ENCODE results near the gene SLC9B2.
"Not testable (repeated sequence)": the region's sequence is repeated elsewhere in the genome, so short reads cannot be mapped to it uniquely, and the experiment has no call there.

Gene SLC9B2

DNA sequence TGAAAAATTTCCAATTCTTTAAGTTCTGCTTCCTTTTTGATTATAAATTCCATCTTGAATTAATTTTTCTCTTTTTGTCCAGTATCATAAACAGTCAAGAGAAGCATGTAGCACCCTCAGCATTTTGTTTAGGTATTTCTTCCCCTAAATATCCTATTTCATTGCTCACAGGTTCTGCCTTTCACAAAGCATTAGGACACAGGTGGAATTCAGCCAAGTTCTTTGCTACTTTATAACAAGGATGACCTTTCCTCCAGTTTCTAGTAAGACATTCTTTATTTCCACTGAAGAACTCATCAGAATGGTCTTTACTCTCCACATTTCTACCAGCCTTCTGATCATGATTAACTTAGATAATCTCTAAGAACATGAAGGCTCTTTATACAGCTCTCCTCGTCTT, 64.5 kb downstream of the SLC9B2 start:
- Histone ChIP-seq H3K27me3 (ENCODE audit: control insufficient read depth, insufficient read depth, low read length) (no peaks in the 10 kb centered on the region), H3K36me3 (ENCODE audit: control insufficient read depth, low read depth, low read length) (no peaks in the 10 kb centered on the region), H3K27ac (ENCODE audit: low read length) (no peak overlapping the region), H3K4me3 (ENCODE audit: low read length) (no peak overlapping the region), H3K9ac (ENCODE audit: low read length) (no peak overlapping the region), H3K4me1 (ENCODE audit: control insufficient read depth, low read depth, low read length) (no peaks in the 10 kb centered on the region), H3K9me3 (ENCODE audit: control insufficient read depth, low read depth, low read length) (no peaks in the 10 kb centered on the region)

DNA sequence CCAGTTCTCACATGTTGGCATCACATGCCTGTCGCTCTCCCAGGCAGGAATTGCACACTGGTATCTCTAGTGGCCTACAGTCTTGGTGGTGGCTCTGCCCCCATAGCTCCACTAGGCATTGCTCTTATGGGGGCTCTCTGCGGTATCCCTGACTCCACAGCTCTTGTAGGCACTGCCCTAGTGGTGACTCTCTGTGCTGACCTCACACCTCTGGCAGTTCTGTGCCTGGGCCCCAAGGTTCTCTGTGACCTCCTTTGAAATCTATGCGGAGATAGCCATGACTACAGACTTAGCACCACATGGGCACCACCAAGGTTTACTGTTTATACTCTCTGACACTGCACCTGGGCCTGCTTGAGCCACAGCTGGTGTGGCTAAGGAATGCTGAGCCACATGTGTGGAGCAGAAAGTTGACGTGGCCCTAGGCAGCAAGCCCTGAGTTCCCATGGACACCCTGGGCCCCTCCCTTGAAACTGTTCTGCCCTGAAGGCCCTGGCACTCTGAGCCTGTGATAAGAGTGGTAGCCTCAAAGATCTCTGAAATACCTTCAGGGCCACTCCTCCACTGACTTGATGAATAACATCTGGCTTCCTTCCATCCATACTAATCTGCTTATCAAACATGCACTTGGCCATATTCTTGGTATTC, 65.1 kb downstream of the SLC9B2 start:
- Histone ChIP-seq H3K4me3 (ENCODE audit: low read length) (no peak overlapping the region), H3K27ac (ENCODE audit: low read length) (no peak overlapping the region), H3K36me3 (ENCODE audit: control insufficient read depth, low read depth, low read length) (no peaks in the 10 kb centered on the region), H3K4me1 (ENCODE audit: control insufficient read depth, low read depth, low read length) (no peaks in the 10 kb centered on the region), H3K9ac (ENCODE audit: low read length) (no peak overlapping the region), H3K27me3 (ENCODE audit: control insufficient read depth, insufficient read depth, low read length) (no peaks in the 10 kb centered on the region), H3K9me3 (ENCODE audit: control insufficient read depth, low read depth, low read length) (no peaks in the 10 kb centered on the region)

DNA sequence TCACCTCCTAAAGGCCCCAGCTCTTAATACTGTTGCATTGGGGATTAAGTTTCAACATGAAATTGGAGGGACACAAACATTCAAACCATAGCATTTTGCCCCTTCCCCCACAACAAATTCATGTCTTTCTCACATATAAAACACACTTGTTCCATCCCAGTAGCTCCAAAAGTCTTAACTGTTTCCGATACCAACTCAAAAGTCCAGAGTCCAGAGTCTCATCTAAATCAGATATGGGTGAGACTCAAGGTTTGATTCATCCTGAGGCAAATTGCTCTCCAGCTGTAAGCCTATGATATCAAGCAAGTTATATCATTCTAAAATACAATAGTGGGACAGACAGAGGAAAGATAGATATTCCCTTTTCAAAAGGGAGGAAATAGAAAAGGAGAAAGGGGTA, 65.8 kb downstream of the SLC9B2 start:
- no peak overlapping the region for H3K27ac ChIP-seq (ENCODE audit: low read length)
- no peaks in the 10 kb centered on the region for H3K27me3 ChIP-seq (ENCODE audit: control insufficient read depth, insufficient read depth, low read length)
- H3K4me3 ChIP-seq (ENCODE audit: low read length): no peak overlapping the region
- H3K9ac ChIP-seq (ENCODE audit: low read length): no peak overlapping the region
- no peaks in the 10 kb centered on the region for H3K9me3 ChIP-seq (ENCODE audit: control insufficient read depth, low read depth, low read length)
- no peaks in the 10 kb centered on the region for H3K36me3 ChIP-seq (ENCODE audit: control insufficient read depth, low read depth, low read length)
- no peaks in the 10 kb centered on the region for H3K4me1 ChIP-seq (ENCODE audit: control insufficient read depth, low read depth, low read length)

DNA sequence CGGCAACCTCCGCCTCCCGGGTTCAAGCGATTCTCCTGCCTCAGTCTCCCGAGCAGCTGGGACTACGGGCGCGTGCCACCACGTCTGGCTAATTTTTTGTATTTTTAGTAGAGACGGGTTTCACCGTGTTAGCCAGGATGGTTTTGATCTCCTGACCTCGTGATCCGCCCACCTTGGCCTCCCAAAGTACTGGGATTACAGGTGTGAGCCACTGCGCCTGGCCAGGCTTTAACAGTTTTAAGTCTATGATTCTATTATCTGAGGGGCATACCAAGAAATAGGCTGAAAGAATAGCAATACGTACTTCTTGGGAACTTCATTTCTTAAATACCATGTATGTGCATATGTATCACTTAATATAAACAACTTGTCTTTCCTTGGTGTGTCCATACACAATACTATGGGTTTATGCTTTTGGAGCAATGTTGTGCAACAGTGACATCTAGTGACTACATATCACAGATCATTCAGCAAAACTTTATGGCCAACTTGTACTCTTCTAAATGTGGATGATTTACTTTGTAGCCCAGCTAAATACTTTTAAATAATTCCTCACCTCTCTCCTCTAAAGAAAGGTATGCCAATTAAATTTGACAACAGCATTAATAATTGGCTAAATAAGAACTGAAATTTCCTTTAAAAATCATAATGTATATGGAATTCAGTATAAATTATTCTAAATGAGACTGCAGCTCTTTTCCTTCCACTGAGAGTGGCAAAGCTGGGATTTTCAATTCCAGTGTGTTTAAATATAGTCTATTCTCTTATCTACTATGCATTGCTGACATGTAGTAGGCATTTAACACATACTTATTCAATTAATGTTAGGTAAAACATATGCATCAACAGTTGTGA, 67.5 kb downstream of the SLC9B2 start:
- H3K36me3 ChIP-seq (ENCODE audit: control insufficient read depth, low read depth, low read length): no peaks in the 10 kb centered on the region
- H3K4me3 ChIP-seq (ENCODE audit: low read length): no peak overlapping the region
- no peak overlapping the region for H3K9ac ChIP-seq (ENCODE audit: low read length)
- no peaks in the 10 kb centered on the region for H3K9me3 ChIP-seq (ENCODE audit: control insufficient read depth, low read depth, low read length)
- no peaks in the 10 kb centered on the region for H3K27me3 ChIP-seq (ENCODE audit: control insufficient read depth, insufficient read depth, low read length)
- H3K27ac ChIP-seq (ENCODE audit: low read length): no peak overlapping the region
- H3K4me1 ChIP-seq (ENCODE audit: control insufficient read depth, low read depth, low read length): no peaks in the 10 kb centered on the region

DNA sequence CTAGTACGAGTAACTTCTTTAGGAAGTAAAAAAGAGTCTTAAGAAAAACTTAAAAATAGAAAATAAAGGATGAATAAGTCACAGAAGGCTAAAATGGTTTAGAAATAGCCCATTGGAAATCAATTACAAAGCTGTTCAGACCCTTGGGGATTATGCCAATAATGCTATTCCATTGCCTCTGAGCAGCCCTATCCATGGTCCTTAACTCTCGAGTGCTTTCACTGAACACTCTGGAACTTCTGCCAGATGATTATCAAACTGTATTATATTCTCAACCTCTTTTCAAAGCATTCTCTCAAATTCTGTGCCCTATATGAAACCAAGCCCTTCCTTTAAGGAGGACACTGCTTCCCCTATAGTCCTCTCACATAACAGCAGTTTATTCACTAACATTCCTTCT, 74.0 kb downstream of the SLC9B2 start:
- Histone ChIP-seq H3K9me3 (ENCODE audit: control insufficient read depth, low read depth, low read length) (no peaks in the 10 kb centered on the region), H3K27ac (ENCODE audit: low read length) (no peak overlapping the region), H3K9ac (ENCODE audit: low read length) (no peak overlapping the region), H3K4me3 (ENCODE audit: low read length) (no peak overlapping the region), H3K4me1 (ENCODE audit: control insufficient read depth, low read depth, low read length) (no peaks in the 10 kb centered on the region), H3K36me3 (ENCODE audit: control insufficient read depth, low read depth, low read length) (no peaks in the 10 kb centered on the region), H3K27me3 (ENCODE audit: control insufficient read depth, insufficient read depth, low read length) (no peaks in the 10 kb centered on the region)

DNA sequence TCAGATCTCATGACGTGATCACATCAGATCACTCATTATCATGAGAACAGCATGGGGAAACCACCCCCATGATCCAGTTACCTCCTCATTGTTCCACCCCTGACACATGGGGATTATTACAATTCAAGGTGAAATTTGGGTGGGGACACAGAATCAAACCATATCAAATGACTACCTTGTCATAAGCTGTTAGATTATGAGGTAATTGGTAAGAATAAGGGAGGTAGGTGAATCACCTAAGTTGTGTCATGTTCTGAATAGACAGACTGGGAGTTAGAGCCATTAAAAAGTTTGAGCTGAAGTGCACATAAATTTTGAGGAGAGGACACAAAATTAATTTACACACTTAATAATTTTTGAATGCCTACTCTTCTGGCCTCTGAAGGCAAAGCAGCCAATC, 81.8 kb downstream of the SLC9B2 start:
- Histone ChIP-seq H3K27me3 (ENCODE audit: control insufficient read depth, insufficient read depth, low read length) (no peaks in the 10 kb centered on the region), H3K4me3 (ENCODE audit: low read length) (no peak overlapping the region), H3K4me1 (ENCODE audit: control insufficient read depth, low read depth, low read length) (no peaks in the 10 kb centered on the region), H3K9ac (ENCODE audit: low read length) (no peak overlapping the region), H3K27ac (ENCODE audit: low read length) (no peak overlapping the region), H3K9me3 (ENCODE audit: control insufficient read depth, low read depth, low read length) (no peaks in the 10 kb centered on the region), H3K36me3 (ENCODE audit: control insufficient read depth, low read depth, low read length) (no peaks in the 10 kb centered on the region)

DNA sequence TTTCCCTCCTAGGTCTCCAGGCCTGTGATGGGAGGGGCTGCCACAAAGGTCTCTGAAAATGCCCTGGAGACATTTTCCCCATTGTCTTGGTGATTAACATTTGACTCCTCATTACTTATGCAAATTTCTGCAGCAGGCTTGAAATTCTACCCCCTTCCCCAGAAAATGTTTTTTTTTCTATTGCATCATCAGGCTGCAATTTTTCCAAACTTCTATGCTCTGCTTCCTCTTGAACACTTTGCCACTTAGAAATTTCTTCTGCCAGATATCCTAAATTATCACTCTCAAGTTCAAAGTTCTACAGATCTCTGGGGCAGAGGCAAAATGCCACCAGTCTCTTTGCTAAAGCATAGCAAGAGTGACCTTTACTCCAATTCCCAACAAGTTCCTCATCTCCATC, 82.6 kb downstream of the SLC9B2 start:
- not testable (repeated sequence) for H3K4me1 ChIP-seq (ENCODE audit: control insufficient read depth, low read depth, low read length); H3K36me3 ChIP-seq (ENCODE audit: control insufficient read depth, low read depth, low read length); H3K27me3 ChIP-seq (ENCODE audit: control insufficient read depth, insufficient read depth, low read length); H3K4me3 ChIP-seq (ENCODE audit: low read length); H3K9me3 ChIP-seq (ENCODE audit: control insufficient read depth, low read depth, low read length); H3K27ac ChIP-seq (ENCODE audit: low read length); H3K9ac ChIP-seq (ENCODE audit: low read length)

DNA sequence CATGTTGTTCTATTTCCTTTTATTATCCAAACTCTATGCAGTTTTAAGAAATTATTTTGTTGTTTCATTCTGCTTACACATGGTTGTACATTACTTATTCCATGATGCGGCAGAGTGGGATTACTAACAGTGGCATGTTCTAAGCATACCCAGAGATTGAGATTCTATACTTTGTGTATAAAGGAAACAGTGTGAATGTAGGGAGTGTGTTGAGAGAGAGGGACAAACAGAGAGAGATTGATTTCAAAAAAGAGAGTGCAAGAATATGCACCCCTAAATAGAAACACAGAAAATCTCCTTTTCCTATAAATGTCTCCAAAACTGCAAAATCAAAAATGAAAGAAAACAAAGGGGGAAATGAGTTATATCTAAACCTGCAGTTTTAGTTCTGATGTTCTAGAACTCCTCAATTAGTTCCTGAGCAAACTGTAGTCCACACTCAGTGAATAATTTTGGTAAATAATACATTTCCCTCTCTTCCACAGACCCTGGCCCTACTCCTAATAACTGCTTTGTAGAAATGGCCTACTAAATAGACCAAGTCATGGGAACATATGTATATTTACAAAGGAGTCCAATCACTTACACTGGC, 88.0 kb downstream of the SLC9B2 start:
- Histone ChIP-seq H3K9ac (ENCODE audit: low read length) (no peak overlapping the region), H3K36me3 (ENCODE audit: control insufficient read depth, low read depth, low read length) (no peaks in the 10 kb centered on the region), H3K4me3 (ENCODE audit: low read length) (no peak overlapping the region), H3K9me3 (ENCODE audit: control insufficient read depth, low read depth, low read length) (no peaks in the 10 kb centered on the region), H3K4me1 (ENCODE audit: control insufficient read depth, low read depth, low read length) (no peaks in the 10 kb centered on the region), H3K27ac (ENCODE audit: low read length) (no peak overlapping the region), H3K27me3 (ENCODE audit: control insufficient read depth, insufficient read depth, low read length) (no peaks in the 10 kb centered on the region)

DNA sequence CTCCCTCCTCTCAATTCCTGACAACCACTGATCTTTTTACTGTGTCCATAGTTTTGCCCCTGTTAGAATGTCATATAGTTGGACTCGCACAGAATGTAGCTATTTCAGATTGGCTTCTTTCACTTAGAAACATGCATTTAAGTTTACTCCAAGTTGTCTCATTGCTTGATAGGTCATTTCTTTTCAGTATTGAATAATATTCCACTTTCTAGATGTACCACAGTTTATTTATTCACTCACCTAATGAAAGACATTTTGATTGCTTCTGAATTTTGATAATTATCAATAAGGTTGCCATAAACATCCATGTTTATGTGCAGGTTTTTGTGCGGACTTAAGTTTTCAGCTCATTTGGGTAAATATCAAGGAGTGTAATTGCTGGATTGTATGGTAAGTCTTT, 95.6 kb downstream of the SLC9B2 start:
- Histone ChIP-seq H3K27me3 (ENCODE audit: control insufficient read depth, insufficient read depth, low read length) (no peaks in the 10 kb centered on the region), H3K36me3 (ENCODE audit: control insufficient read depth, low read depth, low read length) (no peaks in the 10 kb centered on the region), H3K4me3 (ENCODE audit: low read length) (no peak overlapping the region), H3K9ac (ENCODE audit: low read length) (no peak overlapping the region), H3K27ac (ENCODE audit: low read length) (no peak overlapping the region), H3K4me1 (ENCODE audit: control insufficient read depth, low read depth, low read length) (no peaks in the 10 kb centered on the region), H3K9me3 (ENCODE audit: control insufficient read depth, low read depth, low read length) (no peaks in the 10 kb centered on the region)

Data from iPS-18a (cell line).